ENCODE measurements around the gene FANCE.

Gene FANCE, protein sequence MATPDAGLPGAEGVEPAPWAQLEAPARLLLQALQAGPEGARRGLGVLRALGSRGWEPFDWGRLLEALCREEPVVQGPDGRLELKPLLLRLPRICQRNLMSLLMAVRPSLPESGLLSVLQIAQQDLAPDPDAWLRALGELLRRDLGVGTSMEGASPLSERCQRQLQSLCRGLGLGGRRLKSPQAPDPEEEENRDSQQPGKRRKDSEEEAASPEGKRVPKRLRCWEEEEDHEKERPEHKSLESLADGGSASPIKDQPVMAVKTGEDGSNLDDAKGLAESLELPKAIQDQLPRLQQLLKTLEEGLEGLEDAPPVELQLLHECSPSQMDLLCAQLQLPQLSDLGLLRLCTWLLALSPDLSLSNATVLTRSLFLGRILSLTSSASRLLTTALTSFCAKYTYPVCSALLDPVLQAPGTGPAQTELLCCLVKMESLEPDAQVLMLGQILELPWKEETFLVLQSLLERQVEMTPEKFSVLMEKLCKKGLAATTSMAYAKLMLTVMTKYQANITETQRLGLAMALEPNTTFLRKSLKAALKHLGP

DNA sequence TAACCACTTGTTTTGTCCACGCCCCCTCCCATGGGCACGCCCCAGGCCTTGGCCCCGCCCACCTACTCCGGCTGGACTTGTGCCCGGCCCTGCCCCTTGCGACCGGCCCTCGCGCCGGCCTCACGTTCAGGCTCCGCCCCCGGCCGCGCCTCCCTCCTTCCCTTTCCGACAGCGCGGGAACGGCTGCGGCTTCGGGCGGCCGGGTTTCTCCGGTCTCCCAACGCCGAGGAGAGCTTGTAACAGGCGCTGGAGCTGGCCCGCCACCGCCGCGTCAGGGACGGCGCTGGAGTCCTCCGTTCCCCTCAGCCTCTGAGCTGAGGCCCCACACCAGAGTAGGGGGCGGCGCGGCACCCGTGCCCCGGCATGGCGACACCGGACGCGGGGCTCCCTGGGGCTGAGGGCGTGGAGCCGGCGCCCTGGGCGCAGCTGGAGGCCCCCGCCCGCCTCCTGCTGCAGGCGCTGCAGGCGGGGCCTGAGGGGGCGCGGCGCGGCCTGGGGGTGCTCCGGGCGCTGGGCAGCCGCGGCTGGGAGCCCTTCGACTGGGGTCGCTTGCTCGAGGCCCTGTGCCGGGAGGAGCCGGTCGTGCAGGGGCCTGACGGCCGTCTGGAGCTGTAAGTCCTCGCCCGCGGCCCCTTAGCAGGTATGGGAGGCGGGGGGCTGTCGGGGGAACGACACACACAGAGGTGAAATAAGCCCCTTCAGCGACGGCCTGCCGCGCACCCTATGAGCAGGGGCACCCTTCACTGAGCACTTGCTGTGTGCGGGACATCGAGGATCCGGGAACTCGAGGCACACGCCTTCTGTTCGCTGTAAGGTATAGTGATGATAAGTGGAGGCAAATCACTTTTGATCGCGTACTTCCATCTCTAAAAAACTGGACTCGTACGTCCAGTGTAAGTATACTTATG, at the start of gene FANCE:
TSS of gene FANCE (plus strand) at position 156 of the 908 bp plus-strand sequence. CDS start at position 364, 208 bp downstream.
- TF ChIP-seq, protein P1, sequence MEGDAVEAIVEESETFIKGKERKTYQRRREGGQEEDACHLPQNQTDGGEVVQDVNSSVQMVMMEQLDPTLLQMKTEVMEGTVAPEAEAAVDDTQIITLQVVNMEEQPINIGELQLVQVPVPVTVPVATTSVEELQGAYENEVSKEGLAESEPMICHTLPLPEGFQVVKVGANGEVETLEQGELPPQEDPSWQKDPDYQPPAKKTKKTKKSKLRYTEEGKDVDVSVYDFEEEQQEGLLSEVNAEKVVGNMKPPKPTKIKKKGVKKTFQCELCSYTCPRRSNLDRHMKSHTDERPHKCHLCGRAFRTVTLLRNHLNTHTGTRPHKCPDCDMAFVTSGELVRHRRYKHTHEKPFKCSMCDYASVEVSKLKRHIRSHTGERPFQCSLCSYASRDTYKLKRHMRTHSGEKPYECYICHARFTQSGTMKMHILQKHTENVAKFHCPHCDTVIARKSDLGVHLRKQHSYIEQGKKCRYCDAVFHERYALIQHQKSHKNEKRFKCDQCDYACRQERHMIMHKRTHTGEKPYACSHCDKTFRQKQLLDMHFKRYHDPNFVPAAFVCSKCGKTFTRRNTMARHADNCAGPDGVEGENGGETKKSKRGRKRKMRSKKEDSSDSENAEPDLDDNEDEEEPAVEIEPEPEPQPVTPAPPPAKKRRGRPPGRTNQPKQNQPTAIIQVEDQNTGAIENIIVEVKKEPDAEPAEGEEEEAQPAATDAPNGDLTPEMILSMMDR (IDR thresholded peaks at IDR 0.05), result no peak
- H3K4me3 Mint-ChIP-seq, result peak within 1 kb of the TSS; percentile 86
- peaks cover 40% of the 10 kb centered on the region for H3K4me1 Mint-ChIP-seq
- H3K36me3 Mint-ChIP-seq (ENCODE audit: low read depth), result peaks cover 16% of the 10 kb centered on the region
- no peaks in the 10 kb centered on the region for H3K9me3 Mint-ChIP-seq
- H3K27me3 Mint-ChIP-seq (ENCODE audit: low read depth, poor library complexity), result peaks cover 18% of the 10 kb centered on the region
- DNase-seq, result peak; percentile 100
- H3K27ac Mint-ChIP-seq, result no peak within 1 kb of the TSS

DNA sequence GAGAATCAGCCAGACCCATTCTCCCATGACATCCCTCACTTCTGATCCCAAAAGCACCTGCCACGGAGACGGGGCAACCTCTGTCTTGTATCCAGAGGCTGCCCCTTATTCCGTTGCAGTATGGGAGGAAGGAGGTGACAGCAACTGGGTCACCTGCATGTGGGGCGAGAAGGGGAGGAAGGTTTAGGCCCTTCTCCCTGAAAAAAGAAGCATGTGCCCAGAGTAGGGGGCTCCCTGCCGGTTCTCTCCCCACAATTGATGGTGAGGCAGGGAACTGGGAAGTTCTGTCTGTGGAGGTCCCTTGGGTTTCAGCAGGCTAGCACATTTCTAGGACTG, 49.3 kb upstream of the FANCE start:
- H3K4me3 Mint-ChIP-seq, result no peak overlapping the region

DNA sequence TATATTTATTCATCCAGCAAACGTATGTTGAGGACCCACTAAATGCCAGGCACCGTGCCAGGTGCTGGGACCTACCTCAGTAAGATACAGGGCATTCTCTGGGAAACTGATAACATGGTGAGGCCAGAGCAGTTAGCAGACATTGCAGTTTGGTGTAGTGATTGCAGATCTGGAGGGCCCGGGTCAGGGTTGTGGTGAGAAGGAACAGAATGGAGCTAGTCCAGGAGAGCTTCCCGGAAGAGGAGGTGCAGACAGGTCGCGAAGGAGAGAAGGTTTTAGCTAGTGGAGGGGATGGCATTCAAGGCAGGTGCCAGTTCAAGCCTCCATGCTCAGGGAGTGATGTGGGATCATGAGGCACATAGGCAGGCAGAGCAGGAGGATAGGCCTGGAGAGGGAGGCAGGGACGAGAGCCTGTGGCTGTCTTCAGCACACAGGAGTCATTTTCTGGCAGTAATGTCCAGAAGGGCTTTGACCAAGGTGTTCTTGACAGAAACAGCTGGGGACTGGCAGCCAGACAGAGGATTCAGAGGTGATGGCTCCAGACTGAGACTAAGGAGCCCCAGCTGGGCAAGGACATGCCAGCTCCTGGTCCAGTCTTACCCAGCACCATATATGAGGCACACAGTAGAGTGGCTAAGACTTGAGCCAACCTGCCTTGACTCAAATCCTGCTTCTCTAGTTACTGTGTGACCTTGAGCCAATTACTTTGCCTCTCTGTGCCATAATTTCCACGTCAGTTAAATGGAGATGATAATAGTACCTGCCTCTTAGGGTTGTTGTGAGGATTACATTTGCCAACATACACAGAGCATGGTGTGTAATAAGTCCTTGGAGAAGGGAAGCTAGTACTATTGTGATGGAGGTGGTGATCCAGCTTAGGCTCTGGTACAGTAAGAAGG, 48.3 kb upstream of the FANCE start:
- H3K27ac Mint-ChIP-seq, result peak overlapping the region; percentile 10
- H3K9me3 Mint-ChIP-seq, result no peaks in the 10 kb centered on the region
- H3K36me3 Mint-ChIP-seq (ENCODE audit: low read depth), result no peaks in the 10 kb centered on the region
- DNase-seq, result no peak
- peaks cover 49% of the 10 kb centered on the region for H3K4me1 Mint-ChIP-seq
- no peak overlapping the region for H3K4me3 Mint-ChIP-seq
- H3K27me3 Mint-ChIP-seq (ENCODE audit: low read depth, poor library complexity), result no peaks in the 10 kb centered on the region
- TF ChIP-seq, protein P1 (IDR thresholded peaks at IDR 0.05), result no peak

More for the DNA sequence above, 49.3 kb upstream of the FANCE start:
- Mint-ChIP-seq H3K36me3 (ENCODE audit: low read depth) (peaks cover 9% of the 10 kb centered on the region), H3K27ac (peak overlapping the region; percentile 50), H3K27me3 (ENCODE audit: low read depth, poor library complexity) (no peaks in the 10 kb centered on the region), H3K9me3 (no peaks in the 10 kb centered on the region), H3K4me1 (peaks cover 39% of the 10 kb centered on the region)
- no peak for DNase-seq
- TF ChIP-seq, protein P1 (IDR thresholded peaks at IDR 0.05), result no peak

DNA sequence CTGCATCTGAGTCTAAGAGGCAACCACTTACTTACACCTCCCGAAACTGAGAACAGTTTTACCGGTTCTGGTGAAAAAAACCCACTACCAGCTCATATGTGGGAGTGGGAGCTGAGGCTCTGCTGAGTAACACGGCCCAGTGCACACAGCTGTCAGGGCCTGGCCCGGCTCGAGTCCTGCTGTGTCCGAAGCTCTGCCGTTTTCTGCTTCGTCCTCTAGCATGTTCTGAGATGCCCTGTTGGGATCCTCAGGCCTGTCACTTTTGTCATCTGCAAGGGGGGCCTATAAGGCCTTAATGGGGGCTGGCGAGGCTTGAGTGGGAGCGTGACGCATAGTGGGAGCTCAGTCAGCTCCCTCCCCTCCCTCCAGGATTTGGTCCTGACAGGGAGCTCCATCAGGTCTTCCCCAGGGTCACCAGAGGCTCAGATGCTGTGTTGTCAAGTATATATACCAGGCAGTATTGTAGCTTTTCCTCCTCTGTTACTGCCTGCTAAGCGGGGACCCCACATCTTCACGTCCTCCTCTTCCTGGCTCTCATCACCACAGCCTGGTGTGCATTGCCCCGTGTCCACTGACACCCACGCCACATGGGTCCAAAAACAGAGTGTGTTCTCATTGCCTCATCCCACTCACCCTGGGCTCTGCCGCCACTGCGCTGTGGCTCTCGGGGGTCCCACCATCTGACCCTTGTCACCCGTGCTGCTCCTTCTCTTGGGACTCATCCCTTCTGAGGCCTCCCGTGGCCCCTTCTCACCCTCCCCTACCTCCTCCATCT, 45.2 kb upstream of the FANCE start:
- Mint-ChIP-seq H3K4me3 (peak overlapping the region; percentile 15), H3K27me3 (ENCODE audit: low read depth, poor library complexity) (no peaks in the 10 kb centered on the region), H3K36me3 (ENCODE audit: low read depth) (peaks cover 8% of the 10 kb centered on the region), H3K4me1 (peaks cover 50% of the 10 kb centered on the region), H3K27ac (peak overlapping the region; percentile 92), H3K9me3 (no peaks in the 10 kb centered on the region)
- TF ChIP-seq, protein P1 (IDR thresholded peaks at IDR 0.05), result no peak
- DNase-seq, result peak; percentile 27

DNA sequence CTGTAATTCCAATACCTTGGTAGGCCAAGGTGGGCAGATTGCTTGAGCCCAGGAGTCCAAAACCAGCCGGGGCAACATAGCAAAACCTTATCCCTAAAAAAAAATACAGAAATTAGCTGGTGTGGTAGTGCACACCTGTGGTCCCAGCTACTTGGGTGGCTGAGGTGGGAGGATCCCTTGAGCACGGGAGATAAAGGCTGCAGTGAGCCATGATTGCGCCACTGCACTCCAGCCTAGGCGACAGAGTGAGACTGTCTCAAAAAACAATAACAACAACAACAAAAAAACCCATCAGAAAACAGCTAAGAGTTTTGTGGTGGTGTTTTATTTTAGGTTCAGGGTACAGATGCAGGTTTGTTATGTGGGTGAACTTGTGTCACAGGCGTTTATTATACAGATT, 42.9 kb upstream of the FANCE start:
- Mint-ChIP-seq H3K4me1 (peaks cover 39% of the 10 kb centered on the region), H3K9me3 (no peaks in the 10 kb centered on the region), H3K36me3 (ENCODE audit: low read depth) (peaks cover 23% of the 10 kb centered on the region), H3K27ac (no peak overlapping the region), H3K4me3 (no peak overlapping the region), H3K27me3 (ENCODE audit: low read depth, poor library complexity) (no peaks in the 10 kb centered on the region)
- DNase-seq, result no peak
- TF ChIP-seq, protein P1 (IDR thresholded peaks at IDR 0.05), result no peak
